HFFc6 (cell line): Measurements from ENCODE around the gene RIPK3. TPM values are rescaled to one million over a fixed set of nuclear protein-coding genes. Genes with fewer than 3 reads are reported as not detected.
"Not testable (repeated sequence)": the region's sequence is repeated elsewhere in the genome, so short reads cannot be mapped to it uniquely, and the experiment has no call there.

ENCODE experiments used
- DNase-seq: peaks from one replicate; pipeline ENCODE4 v3.0.0-alpha.2; 2018
- H3K27ac Mint-ChIP-seq: 2 replicates; pipeline ENCODE4 v1.8.0; 2020; ENCODE audit warnings: mild to moderate bottlenecking, mixed read lengths
- H3K27me3 Mint-ChIP-seq: 2 replicates; pipeline ENCODE4 v1.8.0; 2021; ENCODE audit warnings: mild to moderate bottlenecking, moderate library complexity, mixed read lengths; ENCODE audit not compliant: insufficient read depth
- H3K36me3 Mint-ChIP-seq: 2 replicates; pipeline ENCODE4 v1.8.0; 2021; ENCODE audit warnings: low read depth, mixed read lengths
- H3K4me1 Mint-ChIP-seq: 2 replicates; pipeline ENCODE4 v1.8.0; 2020; ENCODE audit warnings: low read depth, mixed read lengths
- H3K4me3 Mint-ChIP-seq: 2 replicates; pipeline ENCODE4 v1.8.0; 2020; ENCODE audit warnings: mild to moderate bottlenecking, moderate library complexity, mixed read lengths
- H3K9me3 Mint-ChIP-seq: 2 replicates; pipeline ENCODE4 v1.8.0; 2020; ENCODE audit warnings: mild to moderate bottlenecking, mixed read lengths
- long read RNA-seq: library from polyadenylated mRNA; unstranded; transcript quantifications from one replicate; pipeline ENCODE4 v2.0.0, GENCODE V29; 2019
- total RNA-seq, 6 experiments: library from RNA; stranded (reverse); fragmentation: NEBNext Ultra II Directional; extraction: Animal tissue kit (Norgen Biotek cat#: 25700); gene quantifications; 2 replicates in 1 of 6; 3 replicates in 5 of 6; pipeline ENCODE4 v1.2.3, GENCODE V29; 2021
- TF ChIP-seq, protein P1 (sequence below): fragments of 200-600 bp; sonication (generic); IDR thresholded peaks from 2 replicates; pipeline ENCODE4 v1.5.0; 2021; ENCODE audit warnings: antibody characterized with exemption, mild to moderate bottlenecking

The RIPK3 gene
- total RNA-seq: not detected
- long read RNA-seq: 0 reads

DNA sequence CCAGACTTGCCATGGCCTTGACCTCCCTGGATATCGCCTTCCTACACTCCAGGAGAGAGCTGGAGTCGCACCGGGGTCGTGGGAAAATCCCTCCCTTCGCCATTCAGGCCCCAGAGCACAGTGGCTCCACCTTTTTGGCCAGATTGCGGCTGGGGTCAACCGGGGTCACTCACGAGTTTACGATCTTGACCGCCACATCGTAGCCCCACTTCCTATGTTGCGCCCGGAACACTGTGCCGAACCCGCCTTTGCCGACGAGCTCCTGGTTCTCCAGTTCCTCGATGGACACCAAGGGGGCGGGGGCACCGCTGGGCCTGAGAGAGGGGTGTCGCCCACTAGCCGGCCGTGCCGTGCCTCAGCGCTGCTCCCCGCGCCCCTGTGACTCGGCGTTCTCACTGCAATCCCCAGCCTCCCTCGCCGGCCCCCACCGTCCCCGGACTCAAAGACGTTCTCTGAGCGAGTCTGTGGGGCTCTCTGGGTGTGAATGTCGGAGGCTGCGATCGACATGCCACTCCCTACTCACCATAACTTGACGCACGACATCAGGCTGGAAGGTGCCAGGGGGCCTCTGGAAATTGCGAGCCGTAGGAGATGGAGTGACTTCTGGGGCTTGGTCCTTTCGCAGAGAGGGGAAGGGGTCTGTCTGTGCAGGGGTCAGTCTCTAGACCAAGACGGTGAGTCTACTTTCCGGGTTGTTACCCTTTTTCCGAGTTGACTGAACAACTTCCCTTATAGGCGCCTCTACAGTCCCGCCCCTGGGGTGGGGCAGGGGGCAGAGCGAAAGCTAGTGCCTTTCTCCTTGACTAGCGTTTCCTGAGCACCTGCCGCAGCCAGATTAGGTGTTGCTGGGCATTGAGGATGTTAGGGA lies at the start of gene RIPK3:
TSS of gene RIPK3 (minus strand) at position 708 of the 868 bp plus-strand sequence. CDS start at position 543, 165 bp downstream.
- Mint-ChIP-seq H3K9me3 (no peaks in the 10 kb centered on the region), H3K4me1 (peaks cover 5% of the 10 kb centered on the region; the same call in 1 of the 2 replicates), H3K4me3 (no peak within 1 kb of the TSS), H3K27ac (no peak within 1 kb of the TSS), H3K27me3 (peaks cover 52% of the 10 kb centered on the region), H3K36me3 (no peaks in the 10 kb centered on the region)
- DNase-seq: no peak
- TF ChIP-seq, protein P1, sequence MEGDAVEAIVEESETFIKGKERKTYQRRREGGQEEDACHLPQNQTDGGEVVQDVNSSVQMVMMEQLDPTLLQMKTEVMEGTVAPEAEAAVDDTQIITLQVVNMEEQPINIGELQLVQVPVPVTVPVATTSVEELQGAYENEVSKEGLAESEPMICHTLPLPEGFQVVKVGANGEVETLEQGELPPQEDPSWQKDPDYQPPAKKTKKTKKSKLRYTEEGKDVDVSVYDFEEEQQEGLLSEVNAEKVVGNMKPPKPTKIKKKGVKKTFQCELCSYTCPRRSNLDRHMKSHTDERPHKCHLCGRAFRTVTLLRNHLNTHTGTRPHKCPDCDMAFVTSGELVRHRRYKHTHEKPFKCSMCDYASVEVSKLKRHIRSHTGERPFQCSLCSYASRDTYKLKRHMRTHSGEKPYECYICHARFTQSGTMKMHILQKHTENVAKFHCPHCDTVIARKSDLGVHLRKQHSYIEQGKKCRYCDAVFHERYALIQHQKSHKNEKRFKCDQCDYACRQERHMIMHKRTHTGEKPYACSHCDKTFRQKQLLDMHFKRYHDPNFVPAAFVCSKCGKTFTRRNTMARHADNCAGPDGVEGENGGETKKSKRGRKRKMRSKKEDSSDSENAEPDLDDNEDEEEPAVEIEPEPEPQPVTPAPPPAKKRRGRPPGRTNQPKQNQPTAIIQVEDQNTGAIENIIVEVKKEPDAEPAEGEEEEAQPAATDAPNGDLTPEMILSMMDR: no peak

DNA sequence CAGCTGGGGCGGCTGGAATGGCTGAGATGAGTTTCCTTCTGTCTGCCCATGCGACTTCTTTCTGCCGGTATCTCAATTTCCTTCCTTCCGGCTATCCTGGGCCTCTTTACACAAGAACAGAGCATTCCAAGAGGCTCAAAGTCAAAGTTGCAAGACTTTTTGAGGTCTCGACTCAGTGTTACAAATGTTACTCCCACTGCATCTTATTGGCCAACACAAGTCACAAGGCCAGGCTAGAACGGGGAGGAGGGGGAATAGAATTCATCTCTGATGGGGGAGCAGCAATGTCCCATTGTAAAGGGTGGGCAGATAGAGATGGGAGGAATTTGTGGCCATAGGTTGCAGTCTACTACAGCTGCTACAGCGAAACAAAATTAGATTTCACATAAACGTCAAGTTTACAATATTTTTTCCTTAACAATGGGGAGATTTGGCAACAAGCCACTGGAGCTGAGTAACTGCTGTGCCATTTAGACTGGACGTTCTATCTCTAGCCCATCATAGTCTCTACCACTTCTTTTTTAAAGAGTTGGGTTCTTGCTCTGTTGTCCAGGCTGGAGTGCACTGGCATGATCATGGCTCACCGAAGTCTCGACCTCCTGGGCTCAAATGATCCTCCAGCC lies 49.5 kb upstream of the RIPK3 start:
- no peak overlapping the region for H3K27ac Mint-ChIP-seq
- H3K4me3 Mint-ChIP-seq: peak overlapping the region; percentile 18; the same call in 1 of the 2 replicates
- DNase-seq: peak; percentile 32

DNA sequence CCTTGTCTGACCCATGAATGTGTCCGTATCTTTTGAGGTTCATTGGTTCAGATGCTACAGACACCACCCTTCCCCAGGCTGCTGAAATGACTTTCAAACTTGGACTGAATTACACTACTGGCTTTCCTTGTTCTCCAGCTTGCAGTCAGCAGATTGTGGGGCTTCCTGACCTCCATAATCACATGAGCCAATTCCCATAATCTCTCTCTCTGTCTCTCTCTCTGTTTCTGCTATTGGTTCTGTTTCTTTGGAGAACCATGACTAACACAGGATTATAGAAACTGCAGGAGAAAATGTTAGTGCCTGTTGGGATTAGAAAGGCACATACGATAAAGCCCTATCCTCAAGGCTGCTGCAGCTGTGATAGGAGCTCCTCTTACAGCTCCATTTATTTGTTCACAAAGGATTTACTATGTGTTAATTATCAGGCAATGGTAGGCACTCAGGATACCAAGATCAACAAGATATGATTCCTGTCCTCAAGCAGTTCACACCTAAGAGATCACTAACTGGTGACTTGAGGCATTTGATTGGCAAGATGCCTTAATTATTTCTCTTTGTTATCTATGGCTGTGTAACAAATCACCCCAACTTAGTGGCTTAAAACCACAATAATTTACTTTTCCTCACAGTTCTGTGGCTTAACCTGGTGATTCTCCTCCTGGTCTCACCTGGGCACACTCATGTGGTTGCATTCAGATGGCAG lies 48.8 kb upstream of the RIPK3 start:
- no peak for DNase-seq
- Mint-ChIP-seq H3K36me3 (no peaks in the 10 kb centered on the region), H3K4me3 (no peak overlapping the region), H3K27ac (no peak overlapping the region), H3K4me1 (peaks cover 14% of the 10 kb centered on the region), H3K27me3 (peaks cover 10% of the 10 kb centered on the region), H3K9me3 (no peaks in the 10 kb centered on the region)
- TF ChIP-seq, protein P1: no peak

More for the DNA sequence above, 49.5 kb upstream of the RIPK3 start:
- no peaks in the 10 kb centered on the region for H3K9me3 Mint-ChIP-seq
- H3K36me3 Mint-ChIP-seq: no peaks in the 10 kb centered on the region
- peaks cover 10% of the 10 kb centered on the region for H3K27me3 Mint-ChIP-seq
- peaks cover 14% of the 10 kb centered on the region for H3K4me1 Mint-ChIP-seq
- TF ChIP-seq, protein P1: no peak

DNA sequence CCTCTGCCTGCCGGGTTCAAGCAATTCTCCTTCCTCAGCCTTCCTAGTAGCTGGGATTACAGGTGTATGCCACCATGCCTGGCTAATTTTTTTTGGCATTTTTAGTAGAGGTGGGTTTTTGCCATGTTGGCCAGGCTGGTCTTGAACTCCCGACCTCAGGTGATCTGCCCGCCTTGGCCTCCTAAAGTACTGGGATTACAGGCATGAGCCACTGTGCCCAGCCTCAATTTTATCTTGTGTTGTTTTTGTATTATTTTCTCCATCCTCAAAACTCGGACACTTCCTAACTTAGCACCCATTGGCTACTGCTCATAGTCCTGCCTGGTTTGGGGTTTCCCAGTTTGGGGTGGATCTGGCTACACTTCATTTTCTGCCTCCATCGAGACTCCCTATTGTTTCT lies 47.8 kb upstream of the RIPK3 start:
- DNase-seq, H3K4me3 Mint-ChIP-seq, H3K27ac Mint-ChIP-seq, H3K27me3 Mint-ChIP-seq, H3K9me3 Mint-ChIP-seq, H3K36me3 Mint-ChIP-seq: not testable (repeated sequence)
- peaks cover 13% of the 10 kb centered on the region for H3K4me1 Mint-ChIP-seq

DNA sequence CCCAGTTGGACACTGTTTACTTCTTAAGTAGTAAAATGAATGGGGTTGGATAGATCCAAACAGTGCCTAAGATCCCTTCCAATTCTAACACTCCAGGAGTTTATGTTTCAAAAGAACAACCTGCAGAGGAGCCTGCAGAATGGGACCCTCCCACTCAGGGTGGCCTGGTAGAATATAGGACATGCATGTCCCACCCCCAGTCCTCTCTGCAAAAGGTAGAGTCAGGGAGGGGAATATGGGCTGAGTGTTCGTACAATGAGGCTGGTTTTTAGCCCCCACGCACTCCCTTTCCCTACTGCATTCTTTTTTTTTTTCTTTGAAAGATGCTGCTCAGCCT lies 47.2 kb upstream of the RIPK3 start:
- TF ChIP-seq, protein P1: no peak

More for the DNA sequence above, 47.2 kb upstream of the RIPK3 start:
- Mint-ChIP-seq H3K27me3 (peaks cover 10% of the 10 kb centered on the region), H3K27ac (no peak overlapping the region), H3K4me3 (no peak overlapping the region), H3K9me3 (no peaks in the 10 kb centered on the region), H3K36me3 (no peaks in the 10 kb centered on the region), H3K4me1 (peaks cover 7% of the 10 kb centered on the region)
- DNase-seq: no peak
